Colonic mucosa (tissue), 4 donors: ENCODE measurements around the gene BMP8A. TPM values are rescaled to one million over a fixed set of nuclear protein-coding genes. Genes with fewer than 3 reads are reported as not detected.
"Not testable (repeated sequence)": the region's sequence is repeated elsewhere in the genome, so short reads cannot be mapped to it uniquely, and the experiment has no call there.

ENCODE experiments used
- DNase-seq: peaks from one replicate; pipeline ENCODE4 v3.0.0-alpha.2; 2020
- H3K27ac ChIP-seq: fragments of 200-600 bp; one replicate; pipeline ENCODE4 v1.8.0; 2021
- H3K27me3 ChIP-seq: fragments of 200-600 bp; one replicate; pipeline ENCODE4 v1.8.0; 2021
- H3K36me3 ChIP-seq: fragments of 200-600 bp; one replicate; pipeline ENCODE4 v1.8.0; 2021
- H3K4me1 ChIP-seq: fragments of 200-600 bp; one replicate; pipeline ENCODE4 v1.8.0; 2021; ENCODE audit warnings: mild to moderate bottlenecking
- H3K4me3 ChIP-seq: fragments of 200-600 bp; one replicate; pipeline ENCODE4 v1.8.0; 2021
- H3K9ac ChIP-seq, 2 donors: one replicate each; pipeline ENCODE4 v1.7.0; 2013; ENCODE audit warnings: control low read depth in 2 of 2, low read depth in 2 of 2, low read length in 2 of 2
- H3K9me3 ChIP-seq: fragments of 200-600 bp; one replicate; pipeline ENCODE4 v1.8.0; 2021
- CTCF ChIP-seq: fragments of 200-600 bp; IDR thresholded peaks from one replicate; pipeline ENCODE4 v1.8.0; 2022; ENCODE audit warnings: antibody characterized with exemption, mild to moderate bottlenecking
- intact Hi-C: fragments of 100-400 bp; cut with DNase I; formaldehyde crosslinking; loops from one replicate; pipeline ENCODE4 v1.14.1; 2022
- total RNA-seq, 2 donors: library from RNA; stranded (reverse); fragmentation: NEBNext Ultra II Directional in 1 of 2; extraction: Animal tissue kit (Norgen Biotek cat#: 25700) in 1 of 2; gene quantifications; one replicate each; pipeline ENCODE4 v1.2.1, GENCODE V29; 2021
- donor health status: healthy.
- donor health status: DM: no; HTN: no; CAD: no.
- donor health status: DM: no; HTN: no; CAD: no.

Gene BMP8A
- total RNA-seq, 2 donors from 2014 or later = 1.1 to 1.4 TPM

GRCh38 chr1:39462074-39462473 lies 29.4 kb upstream of the BMP8A start:
- Histone ChIP-seq H3K9ac (no peak overlapping the region), H3K4me3 (no peak overlapping the region), H3K27me3 (no peaks in the 10 kb centered on the region), H3K4me1 (no peaks in the 10 kb centered on the region), H3K27ac (no peak overlapping the region), H3K36me3 (peaks cover 33% of the 10 kb centered on the region), H3K9me3 (no peaks in the 10 kb centered on the region)
- intact Hi-C loops = no loop called here
- TF ChIP-seq CTCF = no peak
- DNase-seq = no peak

GRCh38 chr1:39466413-39467107 lies 24.9 kb upstream of the BMP8A start:
- Histone ChIP-seq H3K27me3 (no peaks in the 10 kb centered on the region), H3K4me3 (no peak overlapping the region), H3K27ac (no peak overlapping the region), H3K9me3 (no peaks in the 10 kb centered on the region), H3K36me3 (peaks cover 33% of the 10 kb centered on the region), H3K4me1 (no peaks in the 10 kb centered on the region), H3K9ac (no peak overlapping the region)
- no peak for TF ChIP-seq CTCF
- intact Hi-C loops = no loop called here
- DNase-seq = no peak

GRCh38 chr1:39467108-39467720 lies 24.2 kb upstream of the BMP8A start:
- H3K9ac ChIP-seq, H3K27ac ChIP-seq, H3K4me1 ChIP-seq, H3K27me3 ChIP-seq, H3K4me3 ChIP-seq, DNase-seq, intact Hi-C loops, H3K9me3 ChIP-seq: not testable (repeated sequence)
- H3K36me3 ChIP-seq = peaks cover 28% of the 10 kb centered on the region

GRCh38 chr1:39469150-39469549 lies 22.3 kb upstream of the BMP8A start:
- TF ChIP-seq CTCF = no peak
- Histone ChIP-seq H3K4me3 (no peak overlapping the region), H3K27ac (no peak overlapping the region), H3K9ac (no peak overlapping the region), H3K9me3 (no peaks in the 10 kb centered on the region), H3K4me1 (no peaks in the 10 kb centered on the region), H3K36me3 (peaks cover 17% of the 10 kb centered on the region), H3K27me3 (no peaks in the 10 kb centered on the region)
- no peak for DNase-seq
- intact Hi-C loops = no loop called here

- TF ChIP-seq CTCF = no peak
- intact Hi-C loops = no loop called here
- Histone ChIP-seq H3K9me3 (no peaks in the 10 kb centered on the region), H3K4me1 (no peaks in the 10 kb centered on the region), H3K36me3 (peaks cover 17% of the 10 kb centered on the region), H3K4me3 (no peak overlapping the region), H3K27ac (no peak overlapping the region), H3K27me3 (no peaks in the 10 kb centered on the region), H3K9ac (no peak overlapping the region)
- DNase-seq = no peak
Observed at GRCh38 chr1:39470040-39470439, 21.4 kb upstream of the BMP8A start.

- intact Hi-C loops = no loop called here
Observed at GRCh38 chr1:39472826-39473225, 18.6 kb upstream of the BMP8A start.

More at GRCh38 chr1:39472826-39473225, 18.6 kb upstream of the BMP8A start:
- Histone ChIP-seq H3K4me3 (no peak overlapping the region), H3K9me3 (no peaks in the 10 kb centered on the region), H3K9ac (no peak overlapping the region), H3K27me3 (no peaks in the 10 kb centered on the region), H3K4me1 (no peaks in the 10 kb centered on the region), H3K27ac (no peak overlapping the region), H3K36me3 (peaks cover 17% of the 10 kb centered on the region)
- DNase-seq = no peak
- TF ChIP-seq CTCF = no peak
